H1 (cell line): ENCODE measurements around the gene HLTF. TPM values are rescaled to one million over a fixed set of nuclear protein-coding genes. Genes with fewer than 3 reads are reported as not detected.

Experiments
- BACH1 ChIP-seq: IDR thresholded peaks from 2 replicates; pipeline ENCODE4 v1.6.1; 2012; ENCODE audit warnings: low read length, improper control_type of control experiment
- CTCF ChIP-seq, 3 experiments: IDR thresholded peaks; 1 replicate in 2 of 3; 2 replicates in 1 of 3; pipeline versions ENCODE4 v1.5.1 to v1.6.1; 2011; ENCODE audit warnings: low read length in 3 of 3, mild to moderate bottlenecking in 3 of 3, inconsistent platforms in 2 of 3, low read depth in 1 of 3, moderate library complexity in 1 of 3; ENCODE audit not compliant: insufficient read depth in 1 of 3; ENCODE audit errors: control extremely low read depth in 1 of 3
- FOSL1 ChIP-seq: IDR thresholded peaks from 2 replicates; pipeline ENCODE4 v1.6.1; 2011; ENCODE audit warnings: mild to moderate bottlenecking, low read depth, low read length, moderate library complexity; ENCODE audit not compliant: insufficient read depth
- POLR2A ChIP-seq, 2 experiments: IDR thresholded peaks; 1 replicate in 1 of 2; 2 replicates in 1 of 2; pipeline ENCODE4 v1.6.1; 2011; ENCODE audit warnings: low read depth in 2 of 2, low read length in 2 of 2, mild to moderate bottlenecking in 2 of 2; ENCODE audit errors: control extremely low read depth in 1 of 2
- POU5F1 ChIP-seq: IDR thresholded peaks from 2 replicates; pipeline ENCODE4 v1.6.1; 2011; ENCODE audit warnings: low read depth, mild to moderate bottlenecking, low read length, moderate library complexity
- SIX5 ChIP-seq: IDR thresholded peaks from 2 replicates; pipeline ENCODE4 v1.6.1; 2011; ENCODE audit warnings: mild to moderate bottlenecking, low read depth, low read length
- SP2 ChIP-seq: IDR thresholded peaks from 2 replicates; pipeline ENCODE4 v1.6.1; 2012; ENCODE audit warnings: mild to moderate bottlenecking, low read length, inconsistent platforms
- TEAD4 ChIP-seq: IDR thresholded peaks from 2 replicates; pipeline ENCODE4 v1.6.1; 2012; ENCODE audit warnings: low read depth, low read length, inconsistent platforms, mixed read lengths
- polyA plus RNA-seq, 7 experiments: library from polyadenylated mRNA; depleted of rRNA in 3 of 7; stranded (reverse) in 5 of 7; unstranded in 2 of 7; fragments of >200 nt in 5 of 7; fragments of 200-250 nt in 2 of 7; gene quantifications; 1 replicate in 5 of 7; 2 replicates in 1 of 7; 4 replicates in 1 of 7; pipeline versions ENCODE4 v1.2.1 to v1.2.3, GENCODE V29; 2011 to 2013; ENCODE audit warnings: missing spikeins in 2 of 7, mixed read lengths in 2 of 7
- total RNA-seq: library from RNA; stranded (reverse); fragmentation: NEBNext Ultra II Directional; extraction: Animal tissue kit (Norgen Biotek cat#: 25700); gene quantifications from 2 replicates; pipeline ENCODE4 v1.2.1, GENCODE V29; 2021
- TF ChIP-seq, protein P1 (sequence below): IDR thresholded peaks from 2 replicates; pipeline ENCODE4 v1.6.1; 2012; ENCODE audit warnings: low read length, inconsistent platforms

HLTF gene
- total and polyA plus RNA-seq, 2 of the 8 experiments (the other 6 are each of a cell fraction or from before 2014, with no cell fraction given) = 18.1 to 60.3 TPM

DNA sequence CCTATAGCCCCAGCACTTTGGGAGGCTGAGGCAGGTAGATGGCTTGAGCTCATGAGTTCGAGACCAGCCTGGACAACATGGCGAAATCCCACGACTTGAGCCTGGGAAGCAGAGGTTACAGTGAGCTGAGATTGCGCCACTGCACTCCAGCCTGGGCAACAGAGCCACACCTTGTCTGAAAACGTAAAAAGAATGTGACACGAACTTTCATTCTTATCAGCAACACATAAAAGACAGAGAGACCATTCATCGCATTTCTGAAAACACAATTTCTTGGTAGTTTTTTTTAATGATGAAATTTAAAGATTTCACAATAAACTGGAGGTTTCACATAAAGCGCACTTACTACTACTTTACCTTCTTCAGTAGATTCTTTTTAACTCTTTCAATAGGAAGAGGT, 18.4 kb downstream of the HLTF start (continued):
- TF ChIP-seq, protein P1, sequence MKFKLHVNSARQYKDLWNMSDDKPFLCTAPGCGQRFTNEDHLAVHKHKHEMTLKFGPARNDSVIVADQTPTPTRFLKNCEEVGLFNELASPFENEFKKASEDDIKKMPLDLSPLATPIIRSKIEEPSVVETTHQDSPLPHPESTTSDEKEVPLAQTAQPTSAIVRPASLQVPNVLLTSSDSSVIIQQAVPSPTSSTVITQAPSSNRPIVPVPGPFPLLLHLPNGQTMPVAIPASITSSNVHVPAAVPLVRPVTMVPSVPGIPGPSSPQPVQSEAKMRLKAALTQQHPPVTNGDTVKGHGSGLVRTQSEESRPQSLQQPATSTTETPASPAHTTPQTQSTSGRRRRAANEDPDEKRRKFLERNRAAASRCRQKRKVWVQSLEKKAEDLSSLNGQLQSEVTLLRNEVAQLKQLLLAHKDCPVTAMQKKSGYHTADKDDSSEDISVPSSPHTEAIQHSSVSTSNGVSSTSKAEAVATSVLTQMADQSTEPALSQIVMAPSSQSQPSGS = no peak
- TF ChIP-seq POLR2A (IDR thresholded peaks at IDR 0.05; ENCODE audit: control extremely low read depth in 1 of 2, low read depth in 2 of 2, low read length in 2 of 2) = no peak
- no peak for TF ChIP-seq TEAD4
- TF ChIP-seq CTCF (IDR thresholded peaks at IDR 0.05; ENCODE audit: control extremely low read depth in 1 of 3, insufficient read depth in 1 of 3, low read depth in 1 of 3, low read length in 3 of 3) = no peak
- TF ChIP-seq POU5F1 = no peak
- TF ChIP-seq SIX5 = no peak
- TF ChIP-seq FOSL1 = no peak
- TF ChIP-seq SP2 = no peak
- no peak for TF ChIP-seq BACH1
